Measurements from ENCODE around the gene TBXAS1. TPM values are rescaled to one million over a fixed set of nuclear protein-coding genes. Genes with fewer than 3 reads are reported as not detected.

The TBXAS1 gene
- total and polyA plus RNA-seq, 4 donors: 19.6 to 126 (median 55.2) TPM

DNA sequence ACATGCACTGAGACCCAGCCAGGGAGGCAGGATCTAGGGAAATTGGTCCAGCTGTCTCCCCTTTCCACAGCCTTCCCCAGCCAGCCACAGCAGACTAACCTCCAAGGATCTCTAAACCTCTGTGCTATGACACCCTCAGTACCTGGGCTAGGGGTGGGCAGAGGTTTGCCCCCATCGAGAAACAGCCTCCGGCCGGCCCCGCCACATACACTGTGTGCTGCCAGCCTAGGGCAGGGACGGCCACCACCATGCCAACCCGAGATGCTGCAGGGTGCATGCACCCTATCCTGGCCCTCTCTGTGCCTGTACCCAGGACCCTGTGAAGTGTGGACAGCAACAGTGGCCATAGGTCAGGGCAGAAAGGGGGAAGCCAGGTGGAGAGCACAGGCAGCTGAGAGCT, 175.6 kb downstream of the TBXAS1 start:
- no peaks in the 10 kb centered on the region for H3K4me1 ChIP-seq (ENCODE audit: control insufficient read depth in 5 of 5, insufficient read depth in 5 of 5, low read length in 5 of 5)
- ATAC-seq (ENCODE audit: insufficient read depth, low FRiP score): no peak
- TF ChIP-seq, protein P1, sequence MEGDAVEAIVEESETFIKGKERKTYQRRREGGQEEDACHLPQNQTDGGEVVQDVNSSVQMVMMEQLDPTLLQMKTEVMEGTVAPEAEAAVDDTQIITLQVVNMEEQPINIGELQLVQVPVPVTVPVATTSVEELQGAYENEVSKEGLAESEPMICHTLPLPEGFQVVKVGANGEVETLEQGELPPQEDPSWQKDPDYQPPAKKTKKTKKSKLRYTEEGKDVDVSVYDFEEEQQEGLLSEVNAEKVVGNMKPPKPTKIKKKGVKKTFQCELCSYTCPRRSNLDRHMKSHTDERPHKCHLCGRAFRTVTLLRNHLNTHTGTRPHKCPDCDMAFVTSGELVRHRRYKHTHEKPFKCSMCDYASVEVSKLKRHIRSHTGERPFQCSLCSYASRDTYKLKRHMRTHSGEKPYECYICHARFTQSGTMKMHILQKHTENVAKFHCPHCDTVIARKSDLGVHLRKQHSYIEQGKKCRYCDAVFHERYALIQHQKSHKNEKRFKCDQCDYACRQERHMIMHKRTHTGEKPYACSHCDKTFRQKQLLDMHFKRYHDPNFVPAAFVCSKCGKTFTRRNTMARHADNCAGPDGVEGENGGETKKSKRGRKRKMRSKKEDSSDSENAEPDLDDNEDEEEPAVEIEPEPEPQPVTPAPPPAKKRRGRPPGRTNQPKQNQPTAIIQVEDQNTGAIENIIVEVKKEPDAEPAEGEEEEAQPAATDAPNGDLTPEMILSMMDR (IDR thresholded peaks at IDR 0.05; ENCODE audit: control extremely low read depth, extremely low read depth): no peak
- H3K27ac ChIP-seq (ENCODE audit: low read depth in 1 of 2, low read length in 1 of 2): no peak overlapping the region
- 95 to 96% methylated on average over 6 of the region's 6 CpGs for WGBS, 2 donors
- no peak overlapping the region for H3K4me3 ChIP-seq
- H3K27me3 ChIP-seq (ENCODE audit: control insufficient read depth in 3 of 3, insufficient read depth in 3 of 3, low read length in 2 of 3): no peaks in the 10 kb centered on the region
- H3K9ac ChIP-seq (ENCODE audit: insufficient read depth in 1 of 2, low read length in 2 of 2): no peak overlapping the region
- H3K9me3 ChIP-seq (ENCODE audit: control insufficient read depth in 4 of 4, insufficient read depth in 3 of 4, low read length in 3 of 4): no peaks in the 10 kb centered on the region
- no peak for DNase-seq
- H3K36me3 ChIP-seq (ENCODE audit: control insufficient read depth in 4 of 4, insufficient read depth in 4 of 4, low read length in 4 of 4): no peaks in the 10 kb centered on the region

DNA sequence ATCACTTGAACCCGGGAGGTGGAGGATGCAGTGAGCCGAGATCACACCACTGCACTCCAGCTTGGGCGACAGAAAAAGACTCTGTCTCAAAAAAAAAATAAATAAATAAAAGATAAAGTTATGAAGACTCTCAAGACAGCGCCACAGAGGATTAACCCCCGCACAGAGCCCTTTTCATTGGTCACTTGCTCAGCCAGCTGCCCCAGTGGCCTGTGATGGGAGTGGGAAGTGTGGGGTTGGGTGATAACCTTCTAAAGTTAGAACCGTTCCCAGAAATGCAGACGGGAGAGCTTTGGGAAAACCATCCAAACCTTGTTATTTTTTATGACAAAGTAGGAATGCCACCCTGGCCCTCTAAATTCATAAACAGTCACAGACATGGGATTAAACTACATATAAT, 176.3 kb downstream of the TBXAS1 start:
- Histone ChIP-seq H3K27ac (ENCODE audit: low read depth in 1 of 2, low read length in 1 of 2) (no peak overlapping the region), H3K4me1 (ENCODE audit: control insufficient read depth in 5 of 5, insufficient read depth in 5 of 5, low read length in 5 of 5) (no peaks in the 10 kb centered on the region), H3K9ac (ENCODE audit: insufficient read depth in 1 of 2, low read length in 2 of 2) (no peak overlapping the region), H3K27me3 (ENCODE audit: control insufficient read depth in 3 of 3, insufficient read depth in 3 of 3, low read length in 2 of 3) (no peaks in the 10 kb centered on the region), H3K4me3 (no peak overlapping the region), H3K36me3 (ENCODE audit: control insufficient read depth in 4 of 4, insufficient read depth in 4 of 4, low read length in 4 of 4) (no peaks in the 10 kb centered on the region), H3K9me3 (ENCODE audit: control insufficient read depth in 4 of 4, insufficient read depth in 3 of 4, low read length in 3 of 4) (no peaks in the 10 kb centered on the region)
- DNase-seq: no peak
- no peak for ATAC-seq (ENCODE audit: insufficient read depth, low FRiP score)
- 84 to 96% methylated on average over 7 of the region's 7 CpGs for WGBS, 2 donors
- TF ChIP-seq, protein P1 (IDR thresholded peaks at IDR 0.05; ENCODE audit: control extremely low read depth, extremely low read depth): no peak

DNA sequence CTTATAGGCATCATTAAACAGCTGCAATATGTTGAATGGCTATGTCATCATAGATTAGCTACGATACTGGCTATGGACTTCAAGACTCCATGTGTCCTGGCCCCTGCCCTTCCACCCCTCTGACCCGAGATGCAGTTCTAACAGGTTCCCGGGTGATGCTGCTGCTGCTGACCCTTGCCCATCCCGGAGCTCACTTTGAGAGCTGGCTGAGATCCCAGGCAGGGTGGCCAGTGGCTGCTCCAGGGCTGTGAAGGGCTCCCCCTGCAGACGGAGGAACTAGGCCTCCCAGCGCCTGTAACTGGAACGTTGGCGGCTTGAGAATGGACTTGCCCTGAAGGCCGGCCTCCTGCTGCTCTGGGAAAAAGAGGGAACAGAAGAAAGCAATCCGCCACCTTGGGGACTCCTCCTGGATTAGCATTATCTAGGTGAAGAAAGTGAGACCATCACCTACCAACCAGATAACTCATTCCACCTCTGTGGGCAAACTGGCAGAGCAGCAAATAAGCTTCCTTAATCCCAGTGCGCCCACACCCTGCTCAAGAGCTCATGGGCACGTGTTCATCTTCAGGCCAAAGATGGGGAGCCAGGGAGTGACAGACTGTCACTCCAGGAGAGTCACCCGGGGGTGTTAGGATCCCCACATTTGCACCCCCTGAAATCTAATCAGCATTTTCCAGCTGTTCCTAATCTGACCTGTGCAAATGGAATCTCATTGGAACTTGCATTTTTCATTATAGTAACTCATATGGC, 176.9 kb downstream of the TBXAS1 start:
- H3K4me3 ChIP-seq: no peak overlapping the region
- H3K36me3 ChIP-seq (ENCODE audit: control insufficient read depth in 4 of 4, insufficient read depth in 4 of 4, low read length in 4 of 4): no peaks in the 10 kb centered on the region
- TF ChIP-seq, protein P1 (IDR thresholded peaks at IDR 0.05; ENCODE audit: control extremely low read depth, extremely low read depth): no peak
- WGBS, 2 donors: 63 to 82% methylated on average over 13 of the region's 13 CpGs
- no peaks in the 10 kb centered on the region for H3K4me1 ChIP-seq (ENCODE audit: control insufficient read depth in 5 of 5, insufficient read depth in 5 of 5, low read length in 5 of 5)
- ATAC-seq (ENCODE audit: insufficient read depth, low FRiP score) (no peak), DNase-seq (no peak)
- H3K9ac ChIP-seq (ENCODE audit: insufficient read depth in 1 of 2, low read length in 2 of 2): no peak overlapping the region
- H3K27ac ChIP-seq (ENCODE audit: low read depth in 1 of 2, low read length in 1 of 2): no peak overlapping the region
- H3K27me3 ChIP-seq (ENCODE audit: control insufficient read depth in 3 of 3, insufficient read depth in 3 of 3, low read length in 2 of 3): no peaks in the 10 kb centered on the region
- no peaks in the 10 kb centered on the region for H3K9me3 ChIP-seq (ENCODE audit: control insufficient read depth in 4 of 4, insufficient read depth in 3 of 4, low read length in 3 of 4)

DNA sequence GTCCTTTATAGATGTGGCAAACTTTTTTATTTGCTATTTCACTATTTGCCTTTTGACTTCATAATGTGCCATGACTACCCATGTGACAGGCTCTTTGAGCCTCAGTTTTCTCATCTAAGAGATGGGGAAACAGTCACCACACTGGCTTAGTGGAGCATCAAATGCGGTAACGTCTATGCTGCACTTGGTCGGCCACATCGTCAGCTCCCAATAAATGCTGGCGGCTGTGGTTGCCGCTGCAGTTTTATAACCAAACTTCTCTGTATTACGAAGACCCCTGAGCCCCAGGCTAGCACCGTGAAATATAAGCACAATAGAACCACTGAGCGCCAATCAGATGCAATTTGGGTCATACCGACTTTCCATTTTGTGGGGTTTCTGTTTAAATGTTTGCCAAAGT, 177.5 kb downstream of the TBXAS1 start:
- H3K4me1 ChIP-seq (ENCODE audit: control insufficient read depth in 5 of 5, insufficient read depth in 5 of 5, low read length in 5 of 5): no peaks in the 10 kb centered on the region
- H3K4me3 ChIP-seq: no peak overlapping the region
- H3K27ac ChIP-seq (ENCODE audit: low read depth in 1 of 2, low read length in 1 of 2): no peak overlapping the region
- no peak for DNase-seq
- no peak for ATAC-seq (ENCODE audit: insufficient read depth, low FRiP score)
- H3K9ac ChIP-seq (ENCODE audit: insufficient read depth in 1 of 2, low read length in 2 of 2): no peak overlapping the region
- H3K27me3 ChIP-seq (ENCODE audit: control insufficient read depth in 3 of 3, insufficient read depth in 3 of 3, low read length in 2 of 3): no peaks in the 10 kb centered on the region
- TF ChIP-seq, protein P1 (IDR thresholded peaks at IDR 0.05; ENCODE audit: control extremely low read depth, extremely low read depth): no peak
- no peaks in the 10 kb centered on the region for H3K36me3 ChIP-seq (ENCODE audit: control insufficient read depth in 4 of 4, insufficient read depth in 4 of 4, low read length in 4 of 4)
- 96 to 97% methylated on average over 10 of the region's 10 CpGs for WGBS, 2 donors
- no peaks in the 10 kb centered on the region for H3K9me3 ChIP-seq (ENCODE audit: control insufficient read depth in 4 of 4, insufficient read depth in 3 of 4, low read length in 3 of 4)
